PFSK-1 (cell line): ENCODE data around the gene ACSL4.

Source experiments
- FOXP2 ChIP-seq: optimal IDR thresholded peaks from 2 replicates; pipeline ENCODE3; 2011; ENCODE audit warnings: borderline replicate concordance, control low read depth, inconsistent platforms; ENCODE audit not compliant: insufficient read depth; ENCODE audit errors: extremely low read length, extremely low read depth
- POLR2AphosphoS5 ChIP-seq: IDR thresholded peaks from 2 replicates; pipeline ENCODE4 v1.6.1; 2012; ENCODE audit warnings: low read depth, mild to moderate bottlenecking, control low read depth, low read length, moderate library complexity
- REST ChIP-seq, 2 experiments: IDR thresholded peaks; 2 replicates each; pipeline versions ENCODE4 v1.6.1 to v1.8.0; 2011 to 2012; ENCODE audit warnings: low read depth in 2 of 2, low read length in 2 of 2, control low read depth in 1 of 2, inconsistent platforms in 1 of 2, mild to moderate bottlenecking in 1 of 2, moderate library complexity in 1 of 2; ENCODE audit not compliant: insufficient read depth in 1 of 2
- SIN3A ChIP-seq: IDR thresholded peaks from 2 replicates; pipeline ENCODE4 v1.6.1; 2012; ENCODE audit warnings: mild to moderate bottlenecking, low read length, moderate library complexity, borderline replicate concordance; ENCODE audit not compliant: insufficient read depth
- TAF1 ChIP-seq: IDR thresholded peaks from 2 replicates; pipeline ENCODE4 v1.6.1; 2012; ENCODE audit warnings: low read length, control low read depth, borderline replicate concordance; ENCODE audit not compliant: insufficient read depth

Gene ACSL4

DNA sequence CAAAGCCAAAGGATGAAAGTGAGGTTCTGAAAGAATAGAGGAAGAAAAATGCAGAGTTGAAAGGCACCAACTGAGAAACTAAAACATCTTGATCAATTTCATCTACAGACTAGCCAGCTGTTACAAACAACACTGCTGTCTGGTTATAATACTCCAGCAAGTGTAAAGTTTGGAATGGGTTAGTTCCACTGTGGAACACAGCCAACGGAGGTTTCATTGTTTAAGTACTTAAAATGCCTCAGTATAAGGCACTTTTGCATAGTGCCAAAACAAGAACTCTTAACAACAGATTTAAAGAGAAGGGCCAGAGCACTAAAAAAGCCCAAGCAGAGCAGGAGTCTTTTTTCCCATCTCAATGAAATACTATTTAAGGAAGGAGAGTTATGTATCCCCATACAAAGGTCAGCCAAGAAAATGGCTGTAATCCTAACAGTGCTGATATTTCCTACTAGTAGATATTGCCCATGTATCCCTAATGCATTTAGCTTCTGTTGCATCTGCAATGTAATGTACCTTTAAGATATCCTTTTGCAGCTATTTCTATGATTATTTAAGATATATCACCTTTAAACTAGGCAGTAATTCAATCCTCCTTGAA lies 16.5 kb downstream of the ACSL4 start:
- TF ChIP-seq REST (IDR thresholded peaks at IDR 0.05; ENCODE audit: insufficient read depth in 1 of 2, low read depth in 2 of 2, low read length in 2 of 2): no peak
- TF ChIP-seq TAF1: no peak
- no peak for TF ChIP-seq POLR2AphosphoS5
- no peak for TF ChIP-seq SIN3A
- TF ChIP-seq FOXP2: no peak

DNA sequence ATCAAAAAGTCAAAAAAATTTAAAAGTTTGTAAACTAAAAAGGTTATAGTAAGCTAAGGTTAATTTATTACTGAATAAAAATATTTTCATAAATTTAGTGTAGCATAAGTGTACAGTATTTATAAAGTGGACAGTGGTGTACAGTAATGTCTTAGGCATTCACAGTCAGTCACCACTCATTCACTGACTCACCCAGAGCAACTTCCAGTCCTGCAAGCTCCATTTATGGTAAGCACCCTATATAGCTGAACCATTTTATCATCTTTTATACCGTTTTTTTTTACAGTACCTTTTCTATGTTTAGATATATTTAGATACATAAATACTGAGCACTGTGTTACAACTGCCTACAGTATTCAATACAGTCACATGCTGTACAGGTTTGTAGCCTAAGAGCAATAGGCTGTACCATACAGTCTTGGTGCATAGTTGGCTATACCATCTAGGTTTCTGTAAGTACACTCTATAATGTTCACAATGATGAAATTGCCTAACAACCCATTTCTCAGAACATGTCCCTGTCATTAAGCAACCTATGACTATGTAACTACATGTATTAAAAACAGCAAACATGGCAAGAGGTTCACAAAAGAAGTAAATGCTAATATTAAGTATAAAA lies 18.6 kb downstream of the ACSL4 start:
- TF ChIP-seq FOXP2 (no peak), POLR2AphosphoS5 (no peak), REST (IDR thresholded peaks at IDR 0.05; ENCODE audit: insufficient read depth in 1 of 2, low read depth in 2 of 2, low read length in 2 of 2) (no peak), TAF1 (no peak), SIN3A (no peak)

DNA sequence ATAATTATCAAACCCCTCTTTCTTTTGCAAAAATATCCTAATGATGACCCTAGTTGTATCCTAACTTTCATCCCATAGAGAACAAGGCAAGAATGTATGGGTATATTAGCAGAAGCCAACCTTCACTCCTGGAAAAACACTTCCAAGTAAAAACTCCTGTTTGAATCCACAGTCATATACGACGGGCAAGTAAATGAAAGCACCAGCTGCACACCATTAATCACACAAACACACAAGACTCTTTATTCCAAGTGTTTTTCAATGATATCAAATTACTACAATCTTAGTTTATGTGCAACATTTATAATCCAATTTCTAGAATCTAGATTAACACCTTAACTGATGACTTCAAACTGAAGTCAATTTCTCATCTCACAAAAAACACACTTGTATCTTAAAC lies 22.9 kb downstream of the ACSL4 start:
- no peak for TF ChIP-seq POLR2AphosphoS5
- TF ChIP-seq FOXP2: no peak
- no peak for TF ChIP-seq SIN3A
- no peak for TF ChIP-seq TAF1
- TF ChIP-seq REST (IDR thresholded peaks at IDR 0.05; ENCODE audit: insufficient read depth in 1 of 2, low read depth in 2 of 2, low read length in 2 of 2): no peak

DNA sequence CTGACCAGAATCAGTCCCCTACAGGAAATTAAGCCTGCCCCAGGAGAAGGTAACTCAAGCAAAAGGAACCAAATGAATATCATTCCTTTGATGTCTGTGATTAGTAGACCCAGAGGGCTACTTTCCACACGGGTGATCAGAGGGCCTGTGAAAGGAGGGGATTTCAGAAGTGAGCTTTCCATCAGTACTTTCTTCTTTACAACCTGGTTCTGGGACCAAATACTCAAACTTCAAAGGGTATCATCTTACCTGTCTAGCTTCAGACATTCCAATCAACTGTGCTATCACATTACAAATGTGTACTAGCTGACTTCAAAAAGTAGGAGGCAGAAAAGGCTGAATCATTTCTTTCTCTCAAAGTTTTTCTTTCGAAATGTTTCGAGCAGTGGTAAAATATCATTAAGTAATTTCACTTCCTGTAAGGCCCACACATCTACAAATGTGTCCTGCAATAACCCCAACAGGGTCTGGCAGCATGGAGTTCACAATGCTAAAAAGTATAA lies 23.9 kb downstream of the ACSL4 start:
- TF ChIP-seq SIN3A (no peak), FOXP2 (no peak), TAF1 (no peak), POLR2AphosphoS5 (no peak), REST (IDR thresholded peaks at IDR 0.05; ENCODE audit: insufficient read depth in 1 of 2, low read depth in 2 of 2, low read length in 2 of 2) (no peak)
